ENCODE measurements around the gene ZEB2. TPM values are rescaled to one million over a fixed set of nuclear protein-coding genes. Genes with fewer than 3 reads are reported as not detected.
A peak's percentile ranks its signal among the peaks of the same experiment; 100 is the strongest.

The ZEB2 gene
- total and polyA plus RNA-seq, 8 donors = 10.7 to 161 (median 43.1) TPM

DNA sequence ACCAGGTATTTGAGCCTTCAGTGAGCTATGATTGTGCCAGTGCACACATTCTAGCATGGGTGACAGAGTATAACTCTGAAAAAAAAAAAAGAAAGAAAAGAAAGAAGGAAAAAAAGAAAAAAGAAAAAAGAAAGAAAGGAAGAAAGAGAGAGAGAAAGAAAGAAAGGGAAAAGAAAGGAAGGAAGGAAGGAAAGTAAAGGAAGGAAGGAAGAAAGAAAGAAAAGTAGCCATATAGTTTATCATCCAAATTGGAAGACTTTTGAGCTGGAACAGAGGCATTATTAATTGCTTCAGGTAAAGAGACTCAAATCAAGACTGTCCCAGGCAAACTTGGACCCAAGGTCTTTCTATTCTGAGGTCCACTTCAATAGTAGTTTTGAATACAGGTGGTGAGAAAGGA is 32.9 kb upstream of the ZEB2 start:
- intact Hi-C loops (cut with DNase I; ENCODE audit: low total_unique reads) = no loop called here
- no peak overlapping the region for H3K4me3 ChIP-seq
- TF ChIP-seq, protein P1, sequence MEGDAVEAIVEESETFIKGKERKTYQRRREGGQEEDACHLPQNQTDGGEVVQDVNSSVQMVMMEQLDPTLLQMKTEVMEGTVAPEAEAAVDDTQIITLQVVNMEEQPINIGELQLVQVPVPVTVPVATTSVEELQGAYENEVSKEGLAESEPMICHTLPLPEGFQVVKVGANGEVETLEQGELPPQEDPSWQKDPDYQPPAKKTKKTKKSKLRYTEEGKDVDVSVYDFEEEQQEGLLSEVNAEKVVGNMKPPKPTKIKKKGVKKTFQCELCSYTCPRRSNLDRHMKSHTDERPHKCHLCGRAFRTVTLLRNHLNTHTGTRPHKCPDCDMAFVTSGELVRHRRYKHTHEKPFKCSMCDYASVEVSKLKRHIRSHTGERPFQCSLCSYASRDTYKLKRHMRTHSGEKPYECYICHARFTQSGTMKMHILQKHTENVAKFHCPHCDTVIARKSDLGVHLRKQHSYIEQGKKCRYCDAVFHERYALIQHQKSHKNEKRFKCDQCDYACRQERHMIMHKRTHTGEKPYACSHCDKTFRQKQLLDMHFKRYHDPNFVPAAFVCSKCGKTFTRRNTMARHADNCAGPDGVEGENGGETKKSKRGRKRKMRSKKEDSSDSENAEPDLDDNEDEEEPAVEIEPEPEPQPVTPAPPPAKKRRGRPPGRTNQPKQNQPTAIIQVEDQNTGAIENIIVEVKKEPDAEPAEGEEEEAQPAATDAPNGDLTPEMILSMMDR (IDR thresholded peaks at IDR 0.05) = no peak
- no peak for TF ChIP-seq POLR2A (IDR thresholded peaks at IDR 0.05)
- peaks cover 0 to 8% (median 0%) of the 10 kb centered on the region in 4 donors for H3K4me1 ChIP-seq
- DNase-seq = no peak
- H3K36me3 ChIP-seq = no peaks in the 10 kb centered on the region
- H3K9me3 ChIP-seq = no peaks in the 10 kb centered on the region
- H3K27me3 ChIP-seq = no peaks in the 10 kb centered on the region
- H3K27ac ChIP-seq = no peak overlapping the region

DNA sequence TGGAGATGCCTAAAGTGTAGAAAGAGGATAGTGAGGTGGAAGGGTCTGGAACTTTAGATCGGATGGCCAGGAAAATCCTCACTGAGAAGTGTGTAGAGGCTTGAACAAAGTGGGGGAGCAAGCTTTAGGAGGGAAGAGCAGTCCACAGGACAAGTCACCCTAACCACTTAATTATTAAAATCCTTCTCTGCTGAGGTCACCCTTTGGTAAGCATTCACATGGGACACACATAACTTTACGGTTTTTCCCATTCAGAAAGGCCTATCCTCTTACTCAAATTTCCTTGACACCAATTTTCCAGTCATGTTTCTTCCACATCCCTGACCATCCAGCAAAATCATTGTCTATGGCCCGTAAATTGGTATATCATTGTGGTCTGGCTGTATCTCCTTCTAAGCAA is 31.0 kb upstream of the ZEB2 start:
- H3K9me3 ChIP-seq = no peaks in the 10 kb centered on the region
- WGBS, 5 donors = 89 to 98% (median 97%) methylated on average over 3 of the region's 3 CpGs
- H3K36me3 ChIP-seq = no peaks in the 10 kb centered on the region
- no peak for TF ChIP-seq POLR2AphosphoS5 (IDR thresholded peaks at IDR 0.05)
- TF ChIP-seq, protein P1 (IDR thresholded peaks at IDR 0.05) = no peak
- no peak for TF ChIP-seq EP300 (IDR thresholded peaks at IDR 0.05)
- TF ChIP-seq POLR2A (IDR thresholded peaks at IDR 0.05) = no peak
- no peak for DNase-seq
- H3K27me3 ChIP-seq = no peaks in the 10 kb centered on the region
- intact Hi-C loops (cut with DNase I; ENCODE audit: low total_unique reads) = no loop called here
- no peak overlapping the region for H3K4me3 ChIP-seq
- peaks cover 0 to 8% (median 0%) of the 10 kb centered on the region in 4 donors for H3K4me1 ChIP-seq
- H3K27ac ChIP-seq = no peak overlapping the region

DNA sequence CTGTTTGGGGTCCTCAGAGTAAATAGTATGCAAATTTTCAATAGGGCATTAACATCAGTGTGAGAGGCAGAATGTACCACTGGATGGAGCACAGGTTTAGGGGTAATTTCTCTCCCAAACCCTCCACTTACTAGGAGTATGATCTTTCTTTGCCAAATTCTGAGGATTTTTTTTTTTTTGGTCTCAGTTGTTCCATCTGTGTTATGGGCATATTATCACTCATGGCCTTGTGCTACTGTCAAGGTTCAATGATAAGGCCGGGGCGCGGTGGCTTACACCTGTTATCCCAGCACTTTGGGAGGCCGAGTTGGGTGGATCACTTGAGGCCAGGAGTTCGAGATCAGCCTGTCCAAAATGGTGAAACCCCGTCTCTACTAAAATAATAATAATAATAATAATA is 30.2 kb upstream of the ZEB2 start:
- intact Hi-C loops (cut with DNase I; ENCODE audit: low total_unique reads) = no loop called here
- no peaks in the 10 kb centered on the region for H3K27me3 ChIP-seq
- H3K4me3 ChIP-seq = no peak overlapping the region
- 93 to 96% (median 94%) methylated on average over 6 of the region's 6 CpGs for WGBS, 5 donors
- no peak for DNase-seq
- H3K36me3 ChIP-seq = no peaks in the 10 kb centered on the region
- H3K4me1 ChIP-seq = peaks cover 0 to 8% (median 0%) of the 10 kb centered on the region in 4 donors
- TF ChIP-seq POLR2A (IDR thresholded peaks at IDR 0.05) (no peak), POLR2AphosphoS5 (IDR thresholded peaks at IDR 0.05) (no peak), EP300 (IDR thresholded peaks at IDR 0.05) (no peak)
- TF ChIP-seq, protein P1 (IDR thresholded peaks at IDR 0.05) = no peak
- no peaks in the 10 kb centered on the region for H3K9me3 ChIP-seq
- H3K27ac ChIP-seq = no peak overlapping the region

DNA sequence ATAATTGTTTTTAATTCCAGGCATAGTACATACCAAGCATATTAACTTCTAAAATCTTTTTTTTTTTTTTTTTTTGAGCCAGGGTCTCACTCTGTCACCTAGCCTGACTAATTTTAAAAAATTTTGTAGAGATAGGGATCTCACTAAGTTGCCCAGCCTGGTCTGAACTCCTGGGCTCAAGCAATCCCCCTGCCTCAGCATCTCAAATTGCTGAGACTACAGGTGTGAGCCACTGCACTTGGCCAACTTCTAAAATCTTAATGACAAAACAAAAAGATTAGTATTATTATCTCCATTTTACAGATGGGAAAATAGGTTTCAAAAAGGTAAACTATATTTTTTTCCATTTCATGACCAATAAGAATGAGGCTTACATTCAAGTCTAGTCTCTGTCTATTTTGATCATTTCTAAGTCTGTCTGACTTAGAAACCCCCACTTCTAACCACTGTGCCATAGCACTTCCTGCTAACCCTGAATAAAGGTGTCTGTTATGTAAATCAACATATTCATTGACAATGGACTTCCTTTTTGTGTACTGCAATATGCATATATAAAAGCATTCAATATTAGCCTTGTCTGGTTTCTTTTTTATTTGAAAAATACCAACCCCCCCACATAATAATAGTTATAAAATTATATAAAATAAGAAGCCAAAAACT is 28.7 kb upstream of the ZEB2 start:
- Histone ChIP-seq H3K4me3 (no peak overlapping the region), H3K9me3 (peaks cover 0 to 1% (median 0%) of the 10 kb centered on the region in 4 donors), H3K27ac (no peak overlapping the region), H3K27me3 (no peaks in the 10 kb centered on the region), H3K4me1 (no peaks in the 10 kb centered on the region), H3K36me3 (no peaks in the 10 kb centered on the region)
- intact Hi-C loops (cut with DNase I; ENCODE audit: low total_unique reads) = no loop called here
- peak in 1 of 2 donors; percentile 24 for DNase-seq
- no peak for TF ChIP-seq POLR2A (IDR thresholded peaks at IDR 0.05)
- TF ChIP-seq EP300 (IDR thresholded peaks at IDR 0.05) = no peak
- TF ChIP-seq POLR2AphosphoS5 (IDR thresholded peaks at IDR 0.05) = no peak
- TF ChIP-seq, protein P1 (IDR thresholded peaks at IDR 0.05) = no peak

Measured in stomach (tissue), 9 donors.